Aorta (tissue), 5 donors: Measurements from ENCODE around the gene ZEB2. TPM values are rescaled to one million over a fixed set of nuclear protein-coding genes. Genes with fewer than 3 reads are reported as not detected.

Experiments
- ATAC-seq: fragments of 200-7000 bp; cut with Tn5 transposase; one replicate; pipeline ENCODE4 v1.9.1; 2022; ENCODE audit warnings: moderate library complexity; ENCODE audit not compliant: low FRiP score
- DNase-seq, 2 donors: peaks; one replicate each; pipeline ENCODE4 v3.0.0-alpha.2; 2020
- H3K27ac ChIP-seq, 2 donors: one replicate each; pipeline ENCODE4 v1.5.1; 2013; ENCODE audit warnings: low read length in 2 of 2, mild to moderate bottlenecking in 2 of 2, moderate library complexity in 2 of 2, control low read depth in 1 of 2, inconsistent platforms in 1 of 2, low read depth in 1 of 2
- H3K27me3 ChIP-seq, 2 donors: one replicate each; pipeline ENCODE4 v1.6.1; 2013; ENCODE audit warnings: control low read depth in 1 of 2, low read length in 1 of 2, mild to moderate bottlenecking in 1 of 2, moderate library complexity in 1 of 2; ENCODE audit not compliant: insufficient read depth in 2 of 2, control insufficient read depth in 1 of 2
- H3K36me3 ChIP-seq, 2 donors: one replicate each; pipeline ENCODE4 v1.6.1; 2013; ENCODE audit warnings: control low read depth in 1 of 2, low read length in 1 of 2, mild to moderate bottlenecking in 1 of 2; ENCODE audit not compliant: insufficient read depth in 2 of 2, control insufficient read depth in 1 of 2
- H3K4me1 ChIP-seq, 2 donors: one replicate each; pipeline ENCODE4 v1.6.1; 2013; ENCODE audit warnings: low read length in 2 of 2, control low read depth in 1 of 2, mild to moderate bottlenecking in 1 of 2, moderate library complexity in 1 of 2; ENCODE audit not compliant: insufficient read depth in 2 of 2, control insufficient read depth in 1 of 2
- H3K4me3 ChIP-seq, 2 donors: one replicate each; pipeline ENCODE4 v1.5.1; 2013; ENCODE audit warnings: low read length in 2 of 2, control low read depth in 1 of 2, mild to moderate bottlenecking in 1 of 2
- H3K9me3 ChIP-seq: one replicate; pipeline ENCODE4 v1.6.1; 2013; ENCODE audit warnings: mild to moderate bottlenecking, low read length; ENCODE audit not compliant: control insufficient read depth
- WGBS, 2 donors: extraction: QIAGEN DNeasy Blood & Tissue Kit; methylation state at CpG; one replicate each; pipeline ENCODE4 v1.1.7; 2013; 5-methylcytosine and 5-hydroxymethylcytosine counted together
- intact Hi-C, 2 donors: fragments of 100-400 bp; cut with DNase I; formaldehyde crosslinking; loops; one replicate each; pipeline versions ENCODE4 v1.14.2 to v1.15.0; 2022
- polyA plus RNA-seq, 2 donors: library from polyadenylated mRNA; stranded (reverse); fragments of 200-250 nt; gene quantifications; one replicate each; pipeline ENCODE4 v1.2.3, GENCODE V29; 2013
- total RNA-seq, 2 donors: library from RNA; stranded (reverse); fragmentation: NEBNext Ultra II Directional; extraction: Animal tissue kit (Norgen Biotek cat#: 25700); gene quantifications; one replicate each; pipeline ENCODE4 v1.2.1, GENCODE V29; 2021
- donor health status: healthy with polysubstance abuse.
- donor health status: Bipolar disorder and iron deficiency.
- donor health status: DM: no; HTN: no; CAD: no.
- donor health status: DM: no; HTN: no; CAD: no.
- donor health status: DM: yes; HTN: yes; CAD: no.

ZEB2 gene
- total and polyA plus RNA-seq, 4 donors, result 38.7 to 301 (median 121) TPM

DNA sequence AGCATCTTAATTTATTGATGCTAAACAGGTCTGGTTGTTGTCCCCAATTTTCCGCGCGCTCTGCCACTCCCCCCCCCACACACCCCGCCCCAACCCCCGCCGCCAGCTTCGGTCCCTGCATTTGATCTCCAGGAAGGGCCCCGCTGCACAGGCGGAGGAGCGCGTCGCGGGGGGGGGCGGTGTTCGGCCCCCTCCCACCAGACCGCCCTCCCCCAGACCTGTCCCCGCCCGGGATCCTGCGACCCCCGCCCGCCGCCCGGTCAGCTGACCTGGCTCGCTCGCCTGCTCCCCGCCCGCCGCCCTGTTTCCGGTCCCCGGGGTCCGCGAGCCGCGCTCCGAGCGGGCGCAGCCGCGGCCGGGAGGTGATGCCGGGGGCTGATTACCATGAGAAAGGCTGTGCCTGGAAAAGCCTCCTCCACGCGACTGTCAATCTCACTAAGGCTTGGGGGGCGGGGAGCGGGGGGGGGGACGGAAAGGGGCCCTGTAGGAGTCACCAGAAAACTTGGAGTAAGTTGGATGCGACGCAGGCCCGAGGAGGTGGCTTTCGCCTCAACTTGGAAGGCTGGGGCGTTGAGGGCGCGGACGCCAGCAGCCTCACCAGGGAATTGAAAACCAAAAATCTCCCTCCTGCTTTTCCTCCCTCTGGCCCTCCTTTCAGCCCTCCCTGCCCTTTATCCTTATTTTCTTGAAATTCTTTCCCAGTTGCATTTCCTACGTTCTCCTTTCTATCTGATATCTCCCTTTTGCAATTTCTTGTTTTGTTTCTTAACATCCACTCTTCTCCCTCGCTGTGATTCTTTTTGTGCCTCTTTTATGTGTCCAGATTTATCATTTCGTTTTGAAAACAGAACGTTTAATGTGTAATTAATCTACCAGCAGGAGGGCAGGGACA lies 4.4 kb upstream of the ZEB2 start:
- ATAC-seq, result peak; percentile 55
- Histone ChIP-seq H3K9me3 (no peaks in the 10 kb centered on the region), H3K27me3 (no peaks in the 10 kb centered on the region), H3K4me1 (no peaks in the 10 kb centered on the region), H3K36me3 (no peaks in the 10 kb centered on the region), H3K4me3 (peak overlapping the region; percentile 57 to 98), H3K27ac (peak overlapping the region; percentile 74 to 83)
- DNase-seq, result peak; percentile 82 to 87
- intact Hi-C loops, result loop anchor here (5.0 to 10.0 kb wide), 6 partner anchors 73 to 1230 kb away; no protein-coding TSS in a partner anchor
- 0 to 1% methylated on average over 47 to 58 of the region's 58 CpGs for WGBS, 2 donors

DNA sequence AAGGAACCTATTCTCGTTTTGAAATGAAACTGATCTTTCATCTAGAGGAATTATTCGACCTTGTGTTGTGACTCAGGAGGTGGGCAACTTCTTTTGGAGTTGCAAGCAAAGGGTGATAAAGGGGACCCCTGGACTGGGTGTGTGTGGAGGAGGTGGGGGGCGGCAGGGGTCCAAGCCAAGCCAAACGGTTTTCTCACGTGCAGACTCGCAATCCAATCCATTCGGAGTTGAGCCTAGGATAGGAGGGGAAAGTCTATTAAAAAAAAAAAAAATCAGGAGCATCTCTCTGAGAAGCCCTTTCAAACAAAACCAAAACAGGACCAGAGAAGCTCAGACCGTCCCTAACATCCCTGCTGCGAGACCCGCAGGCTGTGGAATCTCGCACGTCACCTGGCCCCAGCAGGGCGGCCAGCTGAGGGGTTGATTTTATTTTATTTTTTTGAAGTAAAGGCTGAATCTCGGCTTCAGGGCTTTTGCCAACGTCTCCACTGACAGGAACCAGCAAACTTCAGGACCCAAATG lies 3.7 kb upstream of the ZEB2 start:
- Histone ChIP-seq H3K27me3 (no peaks in the 10 kb centered on the region), H3K4me3 (peak overlapping the region; percentile 57 to 98), H3K27ac (peak overlapping the region; percentile 74 to 83), H3K36me3 (no peaks in the 10 kb centered on the region), H3K9me3 (no peaks in the 10 kb centered on the region), H3K4me1 (no peaks in the 10 kb centered on the region)
- DNase-seq (no peak), ATAC-seq (no peak)
- intact Hi-C loops, result loop anchor here (5.0 to 10.0 kb wide), 6 partner anchors 74 to 1231 kb away; no protein-coding TSS in a partner anchor
- WGBS, 2 donors, result 0 to 1% methylated on average over 15 of the region's 15 CpGs

DNA sequence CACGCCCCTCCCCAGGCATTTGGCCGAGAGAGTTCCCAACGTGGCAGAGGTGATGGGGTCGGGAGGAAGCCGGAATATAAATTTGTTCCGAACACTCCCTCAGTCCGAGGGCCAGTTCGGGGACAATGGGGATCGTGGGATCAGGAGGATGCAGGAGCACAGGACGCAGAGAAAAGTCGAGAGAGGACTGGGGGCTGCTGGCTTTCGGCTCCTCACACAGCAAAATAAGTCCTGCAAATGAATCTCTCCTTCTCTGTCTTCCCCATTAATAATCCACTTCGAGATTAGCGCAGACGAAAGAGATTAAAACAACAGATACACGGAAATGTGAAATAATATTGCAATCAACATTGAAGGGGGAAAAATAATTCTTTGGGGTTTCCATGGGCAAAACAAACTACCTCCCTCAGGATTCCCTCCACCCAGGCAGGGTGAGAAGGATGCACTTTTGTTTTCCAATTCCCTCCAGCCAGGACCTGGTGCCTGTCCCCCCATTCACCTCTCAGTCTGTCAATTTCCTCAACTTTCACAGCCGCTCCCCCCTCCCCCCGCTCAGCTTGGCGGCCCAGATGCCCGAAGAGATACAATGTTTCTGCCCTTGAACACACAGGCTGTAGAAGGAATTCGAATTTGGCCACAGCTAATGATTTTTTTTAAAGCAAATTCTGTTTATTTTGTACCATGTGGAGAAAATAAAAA lies 3.1 kb upstream of the ZEB2 start:
- WGBS, 2 donors, result 0 to 3% methylated on average over 21 of the region's 21 CpGs
- intact Hi-C loops, result loop anchor here (5.0 to 10.0 kb wide), 6 partner anchors 74 to 1232 kb away; no protein-coding TSS in a partner anchor
- Histone ChIP-seq H3K4me1 (no peaks in the 10 kb centered on the region), H3K27me3 (no peaks in the 10 kb centered on the region), H3K36me3 (no peaks in the 10 kb centered on the region), H3K4me3 (peak overlapping the region; percentile 57 to 98), H3K9me3 (no peaks in the 10 kb centered on the region), H3K27ac (peak overlapping the region; percentile 74 to 78)
- DNase-seq (peak in 1 of 2 donors; percentile 74), ATAC-seq (no peak)

DNA sequence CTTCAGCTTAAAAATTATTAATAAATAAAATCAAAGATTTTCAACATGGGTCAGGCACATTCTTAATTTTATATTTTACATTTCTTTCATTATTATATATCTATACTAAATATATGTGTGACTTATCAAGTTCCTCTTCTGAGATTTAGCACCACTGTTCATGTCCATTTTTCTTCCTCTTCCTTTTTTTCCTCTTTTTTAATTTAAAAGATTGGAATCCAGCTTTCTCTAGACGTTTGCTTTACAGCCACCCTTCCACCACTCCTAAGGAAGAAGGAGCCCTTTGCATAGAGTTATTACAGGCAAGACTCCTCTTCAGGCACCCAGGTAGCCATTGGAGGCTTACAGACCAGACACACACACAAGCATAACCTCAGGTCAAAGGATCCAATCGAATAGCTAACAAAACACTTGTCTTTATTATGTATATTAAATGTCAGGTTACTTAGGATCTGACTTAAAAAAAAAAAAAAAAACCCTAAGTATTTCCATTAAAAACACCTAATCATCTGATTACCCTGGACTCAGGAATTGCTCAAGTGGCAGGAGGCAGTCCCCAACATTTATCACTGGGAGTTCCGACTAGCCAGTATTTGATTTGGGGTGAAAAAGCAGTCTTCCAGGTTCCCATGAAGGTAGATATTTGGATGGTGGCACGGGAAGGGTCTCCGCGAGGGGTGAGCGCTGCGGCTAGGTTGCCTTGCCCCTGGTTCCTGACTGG lies 2.4 kb upstream of the ZEB2 start:
- 10% methylated on average over 8 of the region's 8 CpGs for WGBS, 2 donors
- Histone ChIP-seq H3K27me3 (no peaks in the 10 kb centered on the region), H3K36me3 (no peaks in the 10 kb centered on the region), H3K9me3 (no peaks in the 10 kb centered on the region), H3K27ac (peak overlapping the region; percentile 72 to 92), H3K4me3 (peak overlapping the region; percentile 57 to 98), H3K4me1 (no peaks in the 10 kb centered on the region)
- DNase-seq (no peak), ATAC-seq (no peak)
- intact Hi-C loops, result loop anchor here (5.0 to 10.0 kb wide), 6 partner anchors 75 to 1232 kb away; no protein-coding TSS in a partner anchor

DNA sequence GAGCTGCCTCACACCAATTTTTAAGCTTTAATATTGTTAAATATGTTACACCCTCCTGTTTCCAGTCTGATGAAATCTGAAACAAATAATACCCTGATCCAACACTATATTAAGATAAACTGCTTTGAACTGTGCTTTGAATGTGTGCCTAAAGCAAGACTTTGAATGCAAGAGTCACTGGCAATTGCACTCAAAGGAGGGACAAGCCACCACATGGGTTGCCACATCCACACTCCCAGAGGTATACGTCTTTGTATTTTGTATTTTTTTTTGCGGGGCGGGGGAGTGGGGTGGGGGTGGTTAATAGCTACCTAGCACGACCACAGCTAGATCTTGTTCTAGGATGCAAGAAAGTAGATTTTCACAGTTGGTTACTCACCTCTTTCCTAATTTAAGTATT lies 1.8 kb upstream of the ZEB2 start:
- no peaks in the 10 kb centered on the region for H3K9me3 ChIP-seq
- H3K4me3 ChIP-seq, result peak overlapping the region; percentile 100
- H3K27me3 ChIP-seq, result no peaks in the 10 kb centered on the region
- H3K36me3 ChIP-seq, result no peaks in the 10 kb centered on the region
- ATAC-seq (no peak), DNase-seq (no peak)
- peak overlapping the region in 1 of 2 donors; percentile 69 for H3K27ac ChIP-seq
- WGBS, 2 donors, result 0 to 2% methylated on average over 4 of the region's 4 CpGs
- no peaks in the 10 kb centered on the region for H3K4me1 ChIP-seq
- intact Hi-C loops, result loop anchor here (2.0 to 10.0 kb wide), 7 partner anchors 76 to 1233 kb away; a partner anchor contains a TSS

DNA sequence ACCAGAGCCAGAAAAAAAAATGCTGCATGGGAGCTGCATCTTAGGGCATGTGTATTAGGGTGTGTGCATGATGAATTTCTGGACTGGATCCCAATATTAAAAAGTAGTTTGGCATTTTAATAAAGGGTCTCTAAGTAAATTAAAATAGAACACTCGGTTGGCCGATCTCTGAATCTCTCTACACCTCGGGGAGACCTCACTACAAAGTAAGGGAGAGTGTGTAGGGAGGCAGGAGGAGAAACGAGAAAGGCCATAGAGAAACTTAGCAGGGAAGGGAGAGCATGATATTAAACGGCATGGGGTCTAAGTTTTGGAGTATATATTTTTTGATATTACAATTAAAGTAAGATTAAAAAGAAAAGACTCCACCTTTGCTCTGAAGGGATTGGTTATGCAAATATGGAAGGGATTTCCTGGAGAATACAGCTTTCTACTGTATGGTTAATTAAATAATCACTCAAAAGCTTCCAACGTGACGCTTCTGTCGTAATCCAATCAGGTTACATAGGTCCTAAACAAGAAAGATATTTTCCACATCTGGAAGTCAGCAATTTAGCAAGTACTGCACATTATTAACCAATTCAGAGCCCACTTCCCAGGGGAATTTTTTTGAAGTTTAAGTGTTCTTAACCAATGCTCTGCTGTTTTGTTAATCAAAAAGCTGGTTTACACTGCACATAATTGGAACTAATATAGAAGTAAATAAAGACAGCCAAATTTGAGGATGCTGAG lies 1.0 kb upstream of the ZEB2 start:
- no peaks in the 10 kb centered on the region for H3K36me3 ChIP-seq
- no peaks in the 10 kb centered on the region for H3K27me3 ChIP-seq
- peak overlapping the region; percentile 100 for H3K4me3 ChIP-seq
- no peak for DNase-seq
- H3K27ac ChIP-seq, result peak overlapping the region; percentile 33 to 69
- WGBS, 2 donors, result 1 to 4% methylated on average over 8 of the region's 8 CpGs
- H3K9me3 ChIP-seq, result no peaks in the 10 kb centered on the region
- ATAC-seq, result no peak
- no peaks in the 10 kb centered on the region for H3K4me1 ChIP-seq
- intact Hi-C loops, result loop anchor here (2.0 to 10.0 kb wide), 7 partner anchors 76 to 1234 kb away; a partner anchor contains a TSS

DNA sequence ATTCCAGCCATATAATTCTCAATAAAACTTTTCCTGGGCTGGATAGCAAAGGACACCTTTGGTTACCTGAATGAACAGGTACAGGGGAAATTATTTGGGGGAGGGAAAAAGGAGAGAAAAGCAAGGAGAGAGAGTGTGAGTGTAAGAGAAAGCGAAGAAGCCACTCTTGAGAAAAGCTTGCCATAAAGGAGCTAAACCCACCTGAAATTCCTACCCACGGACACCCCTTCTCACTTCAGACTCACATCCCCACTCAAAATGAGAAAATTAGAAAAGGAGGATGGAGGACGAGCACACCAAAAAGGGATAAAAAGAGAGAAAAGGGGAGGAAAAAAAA lies 354 bp downstream of the ZEB2 start:
- intact Hi-C loops, result loop anchor here (5.0 to 10.0 kb wide), 6 partner anchors 132 to 1235 kb away; no protein-coding TSS in a partner anchor
- Histone ChIP-seq H3K27me3 (no peaks in the 10 kb centered on the region), H3K4me1 (no peaks in the 10 kb centered on the region), H3K36me3 (no peaks in the 10 kb centered on the region), H3K9me3 (no peaks in the 10 kb centered on the region), H3K4me3 (peak overlapping the region; percentile 100), H3K27ac (peak overlapping the region; percentile 91 to 96)
- WGBS, 2 donors, result 0 to 1% methylated on average over 3 of the region's 3 CpGs
- DNase-seq (no peak), ATAC-seq (no peak)
